NCI-H1930 (cell line): ENCODE data around the gene TCHP.

Experiments
- DNase-seq, 2 experiments: peaks; one replicate each; lab custom pipeline; 2025; lab: John Stamatoyannopoulos, UW

Gene TCHP

GRCh38 chr12:109961612-109962011 lies 61.5 kb downstream of the TCHP start:
- no peak for DNase-seq

GRCh38 chr12:109962398-109962797 lies 62.3 kb downstream of the TCHP start:
- no peak for DNase-seq

- DNase-seq, result no peak
Observed at GRCh38 chr12:109963330-109963729, 63.3 kb downstream of the TCHP start.

- DNase-seq, result no peak
Observed at GRCh38 chr12:109963743-109964429, 63.8 kb downstream of the TCHP start.

GRCh38 chr12:109966546-109966945 lies 66.5 kb downstream of the TCHP start:
- DNase-seq, result no peak

DNA sequence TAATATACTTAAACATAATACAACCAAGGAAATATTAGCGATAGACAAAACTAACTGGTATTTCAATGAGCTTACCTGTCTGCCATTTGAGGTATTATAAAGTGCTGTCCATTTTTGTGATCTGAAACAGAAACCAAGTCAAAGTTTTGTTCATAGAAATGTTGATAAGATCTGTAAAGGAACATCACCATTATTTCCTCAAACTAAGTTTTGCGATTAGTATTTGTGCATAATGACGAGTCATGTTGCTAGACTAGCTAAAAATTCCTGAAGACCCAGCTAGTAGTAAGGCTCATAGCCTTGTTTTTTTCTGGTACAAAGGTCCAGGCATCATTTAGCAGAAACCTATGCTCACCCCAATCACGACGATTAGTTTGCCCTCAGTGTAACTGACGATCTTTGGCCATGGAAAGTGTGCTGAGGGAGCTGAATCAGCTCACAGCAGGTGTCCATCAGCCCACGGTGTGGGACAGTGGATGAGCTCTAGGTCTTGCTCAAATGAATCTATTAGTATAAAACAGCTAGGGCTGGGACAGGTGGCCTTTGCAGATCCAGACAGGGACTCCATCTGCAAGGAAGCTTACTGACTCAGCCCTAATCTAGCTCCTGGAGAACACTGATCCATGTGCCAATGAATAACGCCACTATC lies 67.4 kb downstream of the TCHP start:
- DNase-seq, result no peak
